ENCODE data around the gene ARID3C.

DNA sequence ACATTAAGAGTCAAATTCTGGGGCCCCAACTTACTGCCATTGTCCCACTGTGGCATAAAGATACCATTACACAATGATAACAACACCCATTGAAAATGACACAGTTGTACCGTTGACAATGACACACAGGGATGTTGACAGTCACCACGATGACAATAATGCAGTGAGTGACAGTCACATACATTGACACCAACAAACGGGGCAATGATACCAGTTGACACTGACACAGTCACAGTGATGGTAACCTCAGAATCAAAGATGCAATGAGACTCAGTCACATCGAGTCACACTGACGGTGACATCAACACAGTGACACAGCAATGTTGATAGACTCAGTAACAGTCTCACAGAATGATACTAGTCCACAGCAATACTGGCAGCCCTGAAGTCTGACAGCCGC, 56.2 kb downstream of the ARID3C start:
- TF ChIP-seq, protein P1, sequence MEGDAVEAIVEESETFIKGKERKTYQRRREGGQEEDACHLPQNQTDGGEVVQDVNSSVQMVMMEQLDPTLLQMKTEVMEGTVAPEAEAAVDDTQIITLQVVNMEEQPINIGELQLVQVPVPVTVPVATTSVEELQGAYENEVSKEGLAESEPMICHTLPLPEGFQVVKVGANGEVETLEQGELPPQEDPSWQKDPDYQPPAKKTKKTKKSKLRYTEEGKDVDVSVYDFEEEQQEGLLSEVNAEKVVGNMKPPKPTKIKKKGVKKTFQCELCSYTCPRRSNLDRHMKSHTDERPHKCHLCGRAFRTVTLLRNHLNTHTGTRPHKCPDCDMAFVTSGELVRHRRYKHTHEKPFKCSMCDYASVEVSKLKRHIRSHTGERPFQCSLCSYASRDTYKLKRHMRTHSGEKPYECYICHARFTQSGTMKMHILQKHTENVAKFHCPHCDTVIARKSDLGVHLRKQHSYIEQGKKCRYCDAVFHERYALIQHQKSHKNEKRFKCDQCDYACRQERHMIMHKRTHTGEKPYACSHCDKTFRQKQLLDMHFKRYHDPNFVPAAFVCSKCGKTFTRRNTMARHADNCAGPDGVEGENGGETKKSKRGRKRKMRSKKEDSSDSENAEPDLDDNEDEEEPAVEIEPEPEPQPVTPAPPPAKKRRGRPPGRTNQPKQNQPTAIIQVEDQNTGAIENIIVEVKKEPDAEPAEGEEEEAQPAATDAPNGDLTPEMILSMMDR (conservative IDR thresholded peaks at IDR 0.05; ENCODE audit: low read depth in 2 of 2) = no peak
- TF ChIP-seq POLR2AphosphoS5 (IDR thresholded peaks at IDR 0.05; ENCODE audit: low read depth) (no peak), EZH2phosphoT487 (IDR thresholded peaks at IDR 0.05; ENCODE audit: unreplicated experiment) (no peak)
- TF ChIP-seq, protein P2, sequence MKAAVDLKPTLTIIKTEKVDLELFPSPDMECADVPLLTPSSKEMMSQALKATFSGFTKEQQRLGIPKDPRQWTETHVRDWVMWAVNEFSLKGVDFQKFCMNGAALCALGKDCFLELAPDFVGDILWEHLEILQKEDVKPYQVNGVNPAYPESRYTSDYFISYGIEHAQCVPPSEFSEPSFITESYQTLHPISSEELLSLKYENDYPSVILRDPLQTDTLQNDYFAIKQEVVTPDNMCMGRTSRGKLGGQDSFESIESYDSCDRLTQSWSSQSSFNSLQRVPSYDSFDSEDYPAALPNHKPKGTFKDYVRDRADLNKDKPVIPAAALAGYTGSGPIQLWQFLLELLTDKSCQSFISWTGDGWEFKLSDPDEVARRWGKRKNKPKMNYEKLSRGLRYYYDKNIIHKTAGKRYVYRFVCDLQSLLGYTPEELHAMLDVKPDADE (IDR thresholded peaks at IDR 0.05) = no peak

Measured in GM23338 (cell line).